Common myeloid progenitor, CD34-positive (primary cell): ENCODE data around the gene TAAR1.

Experiments
- CTCF ChIA-PET: fragments of 350-600 bp; sonication (Branson Sonifier 250); formaldehyde crosslinking; loops from one replicate; lab custom pipeline; 2021; ENCODE audit warnings: antibody characterized with exemption; lab: Charles Lee
- POLR2A ChIA-PET: fragments of 350-600 bp; sonication (Branson Sonifier 250); formaldehyde crosslinking; loops from one replicate; lab custom pipeline; 2021; ENCODE audit warnings: antibody characterized with exemption; lab: Charles Lee
- DNase-seq, 3 donors: peaks; one replicate each; pipeline versions ENCODE4 v3.0.0 to v3.0.0-alpha.2; 2013
- H3K27ac ChIP-seq, 2 experiments: 1 replicate in 1 of 2; 2 replicates in 1 of 2; pipeline ENCODE4 v1.7.0; 2013; ENCODE audit warnings: inconsistent platforms in 2 of 2, low read length in 2 of 2, mild to moderate bottlenecking in 2 of 2, low read depth in 1 of 2, moderate library complexity in 1 of 2; ENCODE audit not compliant: severe bottlenecking in 2 of 2, insufficient read depth in 1 of 2, poor library complexity in 1 of 2
- H3K27me3 ChIP-seq, 5 experiments: replicated peaks in 2 of 5; 1 replicate in 3 of 5; 2 replicates in 2 of 5; pipeline versions ENCODE4 v1.6.1 to v1.7.0; 2013; ENCODE audit warnings: low read length in 4 of 5, mild to moderate bottlenecking in 2 of 5, moderate library complexity in 2 of 5, inconsistent platforms in 1 of 5; ENCODE audit not compliant: insufficient read depth in 5 of 5, control insufficient read depth in 4 of 5
- H3K36me3 ChIP-seq, 4 experiments: 1 replicate in 2 of 4; 2 replicates in 2 of 4; pipeline versions ENCODE4 v1.6.1 to v1.7.0; 2013; ENCODE audit warnings: low read length in 3 of 4, control low read depth in 1 of 4, mild to moderate bottlenecking in 1 of 4; ENCODE audit not compliant: control insufficient read depth in 4 of 4, insufficient read depth in 4 of 4
- H3K4me1 ChIP-seq, 4 experiments: 1 replicate in 3 of 4; 2 replicates in 1 of 4; pipeline versions ENCODE4 v1.6.1 to v1.7.1; 2013; ENCODE audit warnings: low read length in 3 of 4, mild to moderate bottlenecking in 3 of 4, control low read depth in 1 of 4, inconsistent platforms in 1 of 4, moderate library complexity in 1 of 4; ENCODE audit not compliant: control insufficient read depth in 4 of 4, insufficient read depth in 4 of 4; ENCODE audit errors: control extremely low read depth in 1 of 4
- H3K4me3 ChIP-seq, 7 experiments: 1 replicate in 4 of 7; 2 replicates in 3 of 7; pipeline versions ENCODE4 v1.5.1 to v1.7.0; 2013; ENCODE audit warnings: mild to moderate bottlenecking in 7 of 7, low read length in 6 of 7, moderate library complexity in 6 of 7, inconsistent platforms in 2 of 7, low read depth in 2 of 7, control low read depth in 1 of 7; ENCODE audit not compliant: insufficient read depth in 4 of 7, control insufficient read depth in 1 of 7; ENCODE audit errors: extremely low read depth in 1 of 7
- H3K9me3 ChIP-seq, 5 experiments: 1 replicate in 4 of 5; 2 replicates in 1 of 5; pipeline versions ENCODE4 v1.6.1 to v1.7.1; 2013; ENCODE audit warnings: low read length in 4 of 5, mild to moderate bottlenecking in 2 of 5, inconsistent platforms in 1 of 5, low read depth in 1 of 5, moderate library complexity in 1 of 5; ENCODE audit not compliant: control insufficient read depth in 4 of 5, insufficient read depth in 2 of 5; ENCODE audit errors: control extremely low read depth in 1 of 5
- WGBS: methylation state at CpG from one replicate; pipeline ENCODE4 v1.1.5; 2013; ENCODE audit not compliant: insufficient coverage; 5-methylcytosine and 5-hydroxymethylcytosine counted together

The TAAR1 gene

DNA sequence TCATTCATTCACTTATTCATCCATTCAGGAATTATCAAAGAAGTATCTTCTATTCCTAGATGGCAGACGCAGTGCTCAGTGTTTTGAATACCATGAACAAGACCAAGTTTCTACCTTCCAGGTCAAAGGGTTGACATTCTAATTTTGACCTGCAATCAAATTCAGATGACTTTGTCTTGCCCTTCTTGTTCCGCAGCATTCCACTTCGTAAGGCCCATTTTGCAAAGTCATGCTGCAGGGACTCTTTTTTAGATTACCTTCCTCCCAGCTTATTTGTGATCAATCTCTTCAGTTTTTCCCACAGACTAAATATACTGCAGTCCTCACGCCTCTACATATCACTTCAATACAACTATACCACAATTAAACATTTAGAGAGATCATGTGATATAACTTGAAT, 7.1 kb upstream of the TAAR1 start:
- no peak for DNase-seq
- H3K4me1 ChIP-seq: peaks cover 0 to 4% (median 3%) of the 10 kb centered on the region in 4 experiments
- 88% methylated on average over 4 of the region's 4 CpGs for WGBS
- H3K36me3 ChIP-seq: no peaks in the 10 kb centered on the region
- no peaks in the 10 kb centered on the region for H3K27me3 ChIP-seq
- ChIA-PET POLR2A (no interaction called here), CTCF (interaction anchor here (0.8 to 8.7 kb wide), 6 partner anchors 9 to 142 kb away, joined by 3 to 196 read pairs (median 3); no protein-coding TSS in a partner anchor)
- no peak overlapping the region for H3K4me3 ChIP-seq
- no peak overlapping the region for H3K27ac ChIP-seq
- H3K9me3 ChIP-seq: peaks cover 0 to 4% (median 0%) of the 10 kb centered on the region in 5 experiments

DNA sequence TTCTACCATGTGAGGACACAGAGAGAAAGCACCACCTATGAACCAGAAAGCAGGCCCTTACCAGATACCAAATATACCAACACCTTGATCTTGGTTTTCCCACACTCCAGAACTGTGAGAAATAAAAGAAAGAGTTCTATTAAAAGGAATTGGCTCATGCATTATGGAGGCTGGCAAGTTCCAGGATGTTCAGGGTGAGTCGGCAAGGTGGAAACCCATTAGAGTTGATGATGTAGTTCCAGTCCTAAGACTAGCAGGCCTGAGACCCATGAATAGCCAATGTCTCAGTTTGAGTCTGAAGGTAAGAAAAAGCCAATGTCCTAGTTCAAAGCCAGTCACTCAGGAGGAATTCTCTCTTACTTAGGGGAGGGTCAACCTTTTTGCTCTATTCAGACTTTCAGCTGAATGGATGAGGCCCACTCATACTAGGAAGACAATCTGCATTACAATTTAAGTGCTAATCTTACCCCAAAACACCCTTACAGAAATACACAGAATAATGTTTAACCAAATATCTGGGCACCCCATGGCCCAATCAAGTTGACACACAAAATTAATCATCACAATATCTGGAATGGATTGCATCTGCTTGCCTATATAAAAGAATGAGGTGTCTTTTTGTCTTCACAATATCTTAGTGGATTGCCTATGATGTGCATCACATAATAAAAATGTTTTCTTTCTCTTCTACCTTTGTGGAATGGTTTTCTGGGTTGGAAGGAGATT, 5.5 kb upstream of the TAAR1 start:
- Histone ChIP-seq H3K27me3 (no peaks in the 10 kb centered on the region), H3K9me3 (peaks cover 0 to 4% (median 0%) of the 10 kb centered on the region in 5 experiments), H3K36me3 (no peaks in the 10 kb centered on the region), H3K27ac (no peak overlapping the region), H3K4me1 (no peaks in the 10 kb centered on the region), H3K4me3 (no peak overlapping the region)
- ChIA-PET CTCF (no interaction called here), POLR2A (no interaction called here)
- 90% methylated on average over 1 of the region's 1 CpG for WGBS
- no peak for DNase-seq

DNA sequence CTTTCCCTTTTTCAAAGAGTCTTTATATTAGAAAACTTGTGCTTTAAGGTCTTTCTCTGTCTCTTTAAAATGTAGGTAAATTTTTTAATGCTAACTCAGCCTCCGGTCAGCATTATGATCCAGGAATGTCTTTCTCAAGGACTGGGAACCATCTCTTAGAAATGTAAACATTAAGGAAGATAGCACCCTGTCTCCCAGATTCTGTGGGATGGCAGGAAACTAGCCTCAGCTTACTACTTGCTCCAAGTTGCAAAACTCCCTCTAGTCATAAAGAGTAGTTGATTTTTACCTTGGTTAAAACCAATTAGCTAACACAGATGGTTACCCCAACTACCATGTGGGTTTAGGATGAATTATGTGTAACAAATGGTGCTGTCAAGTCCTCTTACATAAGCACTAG, 4.7 kb upstream of the TAAR1 start:
- Histone ChIP-seq H3K36me3 (no peaks in the 10 kb centered on the region), H3K27ac (no peak overlapping the region), H3K27me3 (no peaks in the 10 kb centered on the region), H3K4me3 (no peak overlapping the region), H3K4me1 (no peaks in the 10 kb centered on the region), H3K9me3 (peaks cover 0 to 4% (median 0%) of the 10 kb centered on the region in 5 experiments)
- ChIA-PET POLR2A (no interaction called here), CTCF (no interaction called here)
- no peak for DNase-seq
- WGBS: 100% methylated on average over 1 of the region's 1 CpG

DNA sequence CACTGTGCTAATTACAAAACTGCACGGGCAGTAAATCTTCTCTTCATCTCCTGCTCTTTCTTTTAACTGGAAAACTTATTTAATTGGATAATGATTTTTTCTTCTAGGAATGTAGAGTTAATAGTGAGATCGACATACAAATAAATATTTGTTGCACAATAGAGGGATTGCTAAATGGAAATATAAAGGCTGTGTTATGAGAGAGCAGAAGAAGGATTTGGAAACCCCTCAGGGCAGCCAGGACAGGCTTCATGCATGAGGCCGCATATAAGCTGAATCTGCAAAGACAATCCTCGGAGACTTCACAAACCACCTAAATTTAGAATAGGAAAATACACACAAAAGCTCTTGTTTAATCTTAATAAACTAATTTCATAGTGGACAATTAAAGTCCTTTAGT, 2.9 kb upstream of the TAAR1 start:
- H3K27me3 ChIP-seq: no peaks in the 10 kb centered on the region
- H3K4me3 ChIP-seq: no peak overlapping the region
- H3K27ac ChIP-seq: no peak overlapping the region
- ChIA-PET POLR2A (no interaction called here), CTCF (interaction anchor here (1.5 kb wide), 1 partner anchor 106 kb away, joined by 3 read pairs; no protein-coding TSS in a partner anchor)
- H3K4me1 ChIP-seq: no peaks in the 10 kb centered on the region
- no peaks in the 10 kb centered on the region for H3K36me3 ChIP-seq
- WGBS: no CpG with 5 or more reads among the region's 4 CpGs
- DNase-seq: no peak
- peaks cover 0 to 4% (median 0%) of the 10 kb centered on the region in 5 experiments for H3K9me3 ChIP-seq

DNA sequence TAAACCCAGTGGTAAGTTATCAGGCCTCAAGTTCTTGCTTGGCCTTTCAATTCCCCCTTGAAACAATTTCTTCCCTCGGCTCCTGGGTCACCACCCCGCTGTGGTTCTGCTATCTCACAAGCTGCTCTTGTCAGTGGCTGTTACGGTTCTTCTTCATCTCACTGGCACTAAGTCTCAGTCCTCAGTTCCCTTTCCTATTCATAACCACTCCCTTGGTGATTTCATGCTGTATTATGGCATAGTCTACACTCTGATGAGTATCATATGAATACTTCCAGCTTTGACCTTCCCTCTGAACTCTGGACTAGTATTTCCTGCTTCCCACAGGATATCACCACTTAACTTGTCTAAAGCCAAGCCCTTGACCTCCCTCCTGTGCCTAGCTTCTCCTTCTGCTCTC, 7.9 kb downstream of the TAAR1 start:
- Histone ChIP-seq H3K36me3 (no peaks in the 10 kb centered on the region), H3K4me3 (no peak overlapping the region), H3K27ac (no peak overlapping the region), H3K4me1 (no peaks in the 10 kb centered on the region), H3K27me3 (no peaks in the 10 kb centered on the region), H3K9me3 (peaks cover 0 to 1% (median 0%) of the 10 kb centered on the region in 5 experiments)
- WGBS: 87% methylated on average over 3 of the region's 3 CpGs
- ChIA-PET POLR2A (no interaction called here), CTCF (no interaction called here)
- no peak for DNase-seq

DNA sequence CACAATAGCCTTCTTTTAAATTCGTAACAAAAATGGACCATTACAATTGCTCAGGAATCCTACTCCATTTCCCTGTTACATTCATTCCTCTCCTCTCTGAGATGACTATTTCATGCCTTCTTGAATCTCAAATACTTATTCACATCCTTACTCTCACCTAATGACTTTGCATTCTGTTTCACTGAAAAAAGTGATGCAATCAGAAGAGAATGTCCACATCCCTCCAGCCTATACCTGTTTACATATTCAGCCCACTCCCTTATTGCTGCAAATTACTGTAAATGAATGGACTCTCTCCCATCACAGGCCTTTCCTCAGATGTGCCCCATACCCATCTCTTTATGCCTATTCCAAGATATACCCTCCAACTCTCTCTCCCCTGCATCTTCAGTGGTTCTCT, 8.6 kb downstream of the TAAR1 start:
- DNase-seq: no peak
- whole genome bisulfite sequencing: 100% methylated on average over 1 of the region's 1 CpG
- ChIA-PET CTCF (interaction anchor here (1.0 kb wide), 1 partner anchor 16 kb away, joined by 3 read pairs; no protein-coding TSS in a partner anchor), POLR2A (no interaction called here)
- H3K9me3 ChIP-seq: peaks cover 0 to 1% (median 0%) of the 10 kb centered on the region in 5 experiments
- H3K27ac ChIP-seq: no peak overlapping the region
- no peaks in the 10 kb centered on the region for H3K27me3 ChIP-seq
- no peak overlapping the region for H3K4me3 ChIP-seq
- H3K4me1 ChIP-seq: no peaks in the 10 kb centered on the region
- no peaks in the 10 kb centered on the region for H3K36me3 ChIP-seq

DNA sequence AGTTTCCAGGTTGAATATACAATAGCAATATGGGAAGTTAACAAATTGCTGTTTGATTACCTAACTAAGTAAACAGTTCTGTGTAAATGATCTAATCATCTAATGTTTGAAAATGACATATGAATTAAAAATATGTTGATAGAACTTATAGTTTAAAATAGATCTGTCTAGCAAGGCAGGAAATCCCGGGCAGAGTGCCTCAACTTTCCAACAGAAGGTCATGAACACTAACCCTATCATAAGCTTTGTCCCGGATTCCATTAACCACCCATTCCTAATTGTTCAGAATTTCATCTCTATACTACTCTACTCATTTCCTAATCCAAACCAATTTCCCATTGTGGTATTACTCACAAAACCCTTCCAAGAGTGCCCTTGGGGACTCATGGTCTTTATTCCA, 10.2 kb downstream of the TAAR1 start:
- H3K27ac ChIP-seq: no peak overlapping the region
- ChIA-PET CTCF (no interaction called here), POLR2A (no interaction called here)
- H3K9me3 ChIP-seq: peaks cover 0 to 1% (median 0%) of the 10 kb centered on the region in 5 experiments
- DNase-seq: no peak
- H3K36me3 ChIP-seq: no peaks in the 10 kb centered on the region
- 100% methylated on average over 2 of the region's 2 CpGs for WGBS
- H3K27me3 ChIP-seq: no peaks in the 10 kb centered on the region
- H3K4me1 ChIP-seq: no peaks in the 10 kb centered on the region
- no peak overlapping the region for H3K4me3 ChIP-seq
